Activated CD8-positive, alpha-beta memory T cell treated with anti-CD3 and anti-CD28 coated beads, Interleukin-2, amount 50 U/mL, for 24 hours (primary cell): ENCODE measurements around the gene CPO.

Experiments used
- DNase-seq: peaks from one replicate; pipeline ENCODE4 v3.0.0-alpha.2; 2020; ENCODE audit errors: extremely low read depth

Gene CPO

GRCh38 chr2:206974551-206974950 is 35.2 kb downstream of the CPO start:
- no peak for DNase-seq

GRCh38 chr2:206978746-206979145 is 39.4 kb downstream of the CPO start:
- no peak for DNase-seq

- no peak for DNase-seq
Observed at GRCh38 chr2:206979365-206979764, 40.0 kb downstream of the CPO start.

GRCh38 chr2:206979922-206980321 is 40.6 kb downstream of the CPO start:
- DNase-seq: no peak

GRCh38 chr2:206980413-206980812 is 41.1 kb downstream of the CPO start:
- no peak for DNase-seq

- no peak for DNase-seq
Observed at GRCh38 chr2:206981086-206981674, 41.9 kb downstream of the CPO start.

- DNase-seq: no peak
Observed at GRCh38 chr2:206981739-206982340, 42.5 kb downstream of the CPO start.

GRCh38 chr2:206982360-206982955 is 43.1 kb downstream of the CPO start:
- DNase-seq: no peak

- DNase-seq: no peak
Observed at GRCh38 chr2:206983161-206983859, 44.0 kb downstream of the CPO start.

GRCh38 chr2:206984206-206984605 is 44.9 kb downstream of the CPO start:
- DNase-seq: no peak

GRCh38 chr2:206986943-206987342 is 47.6 kb downstream of the CPO start:
- no peak for DNase-seq

GRCh38 chr2:206987810-206988209 is 48.5 kb downstream of the CPO start:
- no peak for DNase-seq

GRCh38 chr2:206988884-206989283 is 49.6 kb downstream of the CPO start:
- DNase-seq: no peak

GRCh38 chr2:206989311-206989710 is 50.0 kb downstream of the CPO start:
- no peak for DNase-seq

GRCh38 chr2:206990360-206990759 is 51.0 kb downstream of the CPO start:
- no peak for DNase-seq

- no peak for DNase-seq
Observed at GRCh38 chr2:206991070-206991469, 51.8 kb downstream of the CPO start.

- no peak for DNase-seq
Observed at GRCh38 chr2:206993396-206993911, 54.1 kb downstream of the CPO start.

- DNase-seq: no peak
Observed at GRCh38 chr2:206993964-206994363, 54.6 kb downstream of the CPO start.

- DNase-seq: no peak
Observed at GRCh38 chr2:206996556-206997065, 57.3 kb downstream of the CPO start.

GRCh38 chr2:207008105-207008990 is 69.0 kb downstream of the CPO start:
- no peak for DNase-seq

- no peak for DNase-seq
Observed at GRCh38 chr2:207012461-207012860, 73.1 kb downstream of the CPO start.
